ENCODE measurements around the gene ARF4. TPM values are rescaled to one million over a fixed set of nuclear protein-coding genes. Genes with fewer than 3 reads are reported as not detected.

Gene ARF4
- total RNA-seq, 2 experiments from 2014 or later, result 66.6 to 68.8 TPM

DNA sequence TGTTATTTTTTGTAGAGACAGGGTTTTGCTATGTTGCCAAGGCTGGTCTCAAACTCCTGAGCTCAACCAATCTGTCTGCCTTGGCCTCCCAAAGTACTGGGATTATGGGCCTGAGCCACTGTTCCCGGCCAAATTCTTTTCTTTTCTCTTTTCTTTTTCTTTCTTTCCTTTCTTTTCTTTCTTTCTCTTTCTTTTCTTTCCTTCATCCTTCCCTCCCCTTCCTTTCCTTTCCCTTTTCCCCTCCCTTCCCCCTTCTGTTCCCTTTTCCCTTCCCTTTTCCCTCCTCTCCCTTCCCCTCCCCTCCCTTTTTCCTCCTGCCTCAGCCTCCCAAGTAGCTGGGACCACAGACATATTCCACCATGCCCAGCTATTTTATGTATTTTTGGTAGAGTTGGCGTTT, 3.1 kb upstream of the ARF4 start:
- Mint-ChIP-seq H3K27me3 (no peaks in the 10 kb centered on the region), H3K27ac (peak overlapping the region; percentile 18), H3K9me3 (no peaks in the 10 kb centered on the region), H3K4me3 (no peak overlapping the region), H3K36me3 (peaks cover 22% of the 10 kb centered on the region), H3K4me1 (ENCODE audit: low read depth) (peaks cover 14% of the 10 kb centered on the region)
- CTCF ChIA-PET, result no interaction called here
- POLR2A ChIA-PET, result interaction anchor here (1.2 kb wide), 1 partner anchor 93 kb away, joined by 3 read pairs; the partner anchor contains the start of gene DENND6A
- intact Hi-C loops (cut with micrococcal nuclease), result no loop called here
- DNase-seq, result no peak

DNA sequence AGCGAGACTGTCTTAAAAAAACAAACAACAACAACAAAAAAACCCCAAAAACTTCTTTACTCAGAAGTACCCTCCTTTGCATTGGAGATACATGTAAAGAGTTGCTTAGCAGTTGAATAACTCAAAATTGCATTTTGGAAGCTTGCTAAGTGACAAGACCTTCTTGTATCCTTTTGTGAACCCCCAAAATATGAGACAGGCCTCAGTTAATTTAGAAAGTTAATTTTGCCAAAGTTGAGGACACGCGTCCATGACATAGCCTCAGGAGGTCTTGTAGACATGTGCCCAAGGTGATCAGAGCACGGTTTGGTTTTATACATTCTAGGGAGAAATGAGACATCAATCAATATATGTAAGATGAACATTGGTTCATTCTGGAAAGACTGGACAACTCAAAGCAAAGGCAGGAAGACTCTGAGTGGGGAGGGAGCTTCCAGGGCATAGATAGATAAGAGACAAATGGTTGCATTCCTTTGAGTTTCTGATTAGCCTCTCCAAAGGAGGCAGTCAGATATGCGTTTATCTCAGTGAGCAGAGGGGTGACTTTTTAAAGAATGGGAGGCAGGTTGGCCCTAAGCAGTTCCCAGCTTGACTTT, 1.7 kb upstream of the ARF4 start:
- H3K27ac Mint-ChIP-seq, result peak overlapping the region; percentile 99
- CTCF ChIA-PET, result interaction anchor here (1.3 kb wide), 1 partner anchor 201 kb away, joined by 5 read pairs; no protein-coding TSS in a partner anchor
- intact Hi-C loops (cut with micrococcal nuclease), result loop anchor here (5.0 kb wide), 1 partner anchor 202 kb away; no protein-coding TSS in a partner anchor
- H3K4me3 Mint-ChIP-seq, result peak overlapping the region; percentile 97
- peaks cover 16% of the 10 kb centered on the region for H3K36me3 Mint-ChIP-seq
- POLR2A ChIA-PET, result interaction anchor here (0.6 to 3.1 kb wide), 4 partner anchors 33 to 202 kb away, joined by 3 to 44 read pairs (median 4); partner anchors contain the start of gene PDE12
- H3K9me3 Mint-ChIP-seq, result no peaks in the 10 kb centered on the region
- peaks cover 26% of the 10 kb centered on the region for H3K4me1 Mint-ChIP-seq (ENCODE audit: low read depth)
- no peaks in the 10 kb centered on the region for H3K27me3 Mint-ChIP-seq
- no peak for DNase-seq

- Mint-ChIP-seq H3K36me3 (peaks cover 14% of the 10 kb centered on the region), H3K9me3 (no peaks in the 10 kb centered on the region), H3K27me3 (no peaks in the 10 kb centered on the region), H3K4me1 (ENCODE audit: low read depth) (peaks cover 44% of the 10 kb centered on the region), H3K4me3 (peak overlapping the region; percentile 97), H3K27ac (peak overlapping the region; percentile 99)
- peak; percentile 78 for DNase-seq
- CTCF ChIA-PET, result interaction anchor here (0.6 to 1.6 kb wide), 8 partner anchors 14 to 426 kb away, joined by 3 to 7 read pairs (median 3); partner anchors contain the start of gene SLMAP
- intact Hi-C loops (cut with micrococcal nuclease), result loop anchor here (1.0 to 5.0 kb wide), 5 partner anchors 40 to 367 kb away; partner anchors contain the start of genes PDE12 and SLMAP
- POLR2A ChIA-PET, result interaction anchor here (0.8 to 3.1 kb wide), 6 partner anchors 10 to 199 kb away, joined by 3 to 44 read pairs (median 4); partner anchors contain the start of genes PDE12 and SLMAP
Observed at GRCh38 chr3:57596495-57597126, 533 bp downstream of the ARF4 start.

DNA sequence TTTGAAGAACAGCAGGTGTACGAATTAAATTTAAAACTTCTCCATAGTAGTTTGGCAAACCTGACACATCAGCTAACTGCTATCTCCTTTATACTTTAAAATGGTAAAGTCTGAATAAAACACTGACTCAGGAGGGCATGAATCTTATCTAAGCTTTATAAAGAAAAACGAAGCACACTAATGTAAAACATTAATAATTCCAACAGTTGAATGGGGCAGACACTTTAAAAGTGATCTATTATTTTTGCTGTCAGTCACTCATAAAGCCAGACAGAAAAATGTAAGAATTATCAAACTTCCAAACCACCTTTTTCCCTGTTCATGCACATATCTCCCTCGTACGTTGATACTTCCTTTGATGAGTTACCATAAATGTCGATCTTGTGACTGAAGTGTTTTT, 2.6 kb downstream of the ARF4 start:
- Mint-ChIP-seq H3K36me3 (peaks cover 15% of the 10 kb centered on the region), H3K4me3 (peak overlapping the region; percentile 23), H3K4me1 (ENCODE audit: low read depth) (peaks cover 48% of the 10 kb centered on the region), H3K27ac (peak overlapping the region; percentile 3), H3K9me3 (no peaks in the 10 kb centered on the region), H3K27me3 (no peaks in the 10 kb centered on the region)
- intact Hi-C loops (cut with micrococcal nuclease), result no loop called here
- POLR2A ChIA-PET, result interaction anchor here (0.6 kb wide), 1 partner anchor 211 kb away, joined by 4 read pairs; no protein-coding TSS in a partner anchor
- no peak for DNase-seq
- CTCF ChIA-PET, result no interaction called here

- intact Hi-C loops (cut with micrococcal nuclease), result no loop called here
- CTCF ChIA-PET, result no interaction called here
Observed at GRCh38 chr3:57594144-57594543, 3.0 kb downstream of the ARF4 start.

DNA sequence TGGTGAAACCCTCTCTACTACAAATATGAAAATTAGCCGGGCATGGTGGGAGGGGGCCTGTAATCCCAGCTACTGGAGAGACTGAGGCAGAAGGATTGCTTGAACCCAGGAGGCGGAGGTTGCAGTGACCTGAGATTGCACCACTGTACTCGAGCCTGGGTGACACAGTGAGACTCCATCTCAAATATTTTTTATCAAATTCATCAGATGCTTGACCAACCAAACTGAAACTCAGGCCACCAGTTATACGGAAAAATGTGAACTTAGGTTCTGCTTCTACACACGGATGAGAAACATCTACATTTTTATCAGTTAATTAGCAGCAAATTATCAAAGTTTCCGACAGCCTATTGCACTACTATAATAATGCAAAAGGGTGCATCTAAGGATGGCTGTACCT, 4.8 kb downstream of the ARF4 start:
- Mint-ChIP-seq H3K27me3 (no peaks in the 10 kb centered on the region), H3K4me1 (ENCODE audit: low read depth) (peaks cover 45% of the 10 kb centered on the region), H3K4me3 (no peak overlapping the region), H3K36me3 (peaks cover 9% of the 10 kb centered on the region), H3K27ac (no peak overlapping the region), H3K9me3 (no peaks in the 10 kb centered on the region)
- no peak for DNase-seq
- POLR2A ChIA-PET, result no interaction called here
- intact Hi-C loops (cut with micrococcal nuclease), result no loop called here
- CTCF ChIA-PET, result no interaction called here

More at GRCh38 chr3:57594144-57594543, 3.0 kb downstream of the ARF4 start:
- H3K36me3 Mint-ChIP-seq, result peaks cover 15% of the 10 kb centered on the region
- H3K4me3 Mint-ChIP-seq, result no peak overlapping the region
- no peaks in the 10 kb centered on the region for H3K9me3 Mint-ChIP-seq
- H3K4me1 Mint-ChIP-seq (ENCODE audit: low read depth), result peaks cover 45% of the 10 kb centered on the region
- no peak for DNase-seq
- POLR2A ChIA-PET, result interaction anchor here (0.6 kb wide), 1 partner anchor 211 kb away, joined by 4 read pairs; no protein-coding TSS in a partner anchor
- no peak overlapping the region for H3K27ac Mint-ChIP-seq
- H3K27me3 Mint-ChIP-seq, result no peaks in the 10 kb centered on the region

DNA sequence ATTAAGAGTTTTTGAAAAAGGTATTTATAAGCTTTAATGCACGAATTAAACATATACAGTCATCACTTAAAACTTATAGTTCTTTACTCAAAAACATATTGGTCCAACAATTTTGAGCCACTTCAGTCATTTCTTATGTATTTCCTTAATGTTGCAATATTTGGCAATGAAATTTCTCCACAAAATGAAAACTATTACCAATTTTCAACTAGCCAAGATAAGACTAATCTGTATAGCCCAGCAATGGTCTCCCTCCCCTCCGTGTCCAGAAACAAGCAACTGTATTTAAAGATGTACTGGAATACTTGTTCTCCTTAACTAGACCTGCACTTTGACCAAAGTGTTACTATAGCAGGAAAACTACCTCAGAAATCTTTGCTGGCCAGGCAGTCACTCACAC, 9.2 kb downstream of the ARF4 start:
- ChIA-PET POLR2A (no interaction called here), CTCF (no interaction called here)
- no peak for DNase-seq
- H3K36me3 Mint-ChIP-seq, result peaks cover 17% of the 10 kb centered on the region
- H3K4me3 Mint-ChIP-seq, result no peak overlapping the region
- no peaks in the 10 kb centered on the region for H3K9me3 Mint-ChIP-seq
- H3K27ac Mint-ChIP-seq, result no peak overlapping the region
- intact Hi-C loops (cut with micrococcal nuclease), result no loop called here
- no peaks in the 10 kb centered on the region for H3K27me3 Mint-ChIP-seq
- H3K4me1 Mint-ChIP-seq (ENCODE audit: low read depth), result peaks cover 40% of the 10 kb centered on the region

- H3K27ac Mint-ChIP-seq, result peak overlapping the region; percentile 52
- DNase-seq, result peak; percentile 41
- peaks cover 20% of the 10 kb centered on the region for H3K36me3 Mint-ChIP-seq
- peaks cover 36% of the 10 kb centered on the region for H3K4me1 Mint-ChIP-seq (ENCODE audit: low read depth)
- intact Hi-C loops (cut with micrococcal nuclease), result no loop called here
- ChIA-PET POLR2A (interaction anchor here (0.6 to 1.4 kb wide), 2 partner anchors 9 to 85 kb away, joined by 3 to 6 read pairs; partner anchors contain the start of gene ARF4), CTCF (interaction anchor here (0.6 to 1.0 kb wide), 2 partner anchors 20 to 189 kb away, joined by 4 to 5 read pairs; no protein-coding TSS in a partner anchor)
- H3K9me3 Mint-ChIP-seq, result no peaks in the 10 kb centered on the region
- H3K4me3 Mint-ChIP-seq, result no peak overlapping the region
- no peaks in the 10 kb centered on the region for H3K27me3 Mint-ChIP-seq
Observed at GRCh38 chr3:57586778-57587177, 10.4 kb downstream of the ARF4 start.

- Mint-ChIP-seq H3K27me3 (no peaks in the 10 kb centered on the region), H3K4me3 (no peak overlapping the region), H3K36me3 (peaks cover 22% of the 10 kb centered on the region), H3K27ac (no peak overlapping the region), H3K9me3 (no peaks in the 10 kb centered on the region), H3K4me1 (ENCODE audit: low read depth) (peaks cover 31% of the 10 kb centered on the region)
- CTCF ChIA-PET, result no interaction called here
- no peak for DNase-seq
- POLR2A ChIA-PET, result no interaction called here
- intact Hi-C loops (cut with micrococcal nuclease), result no loop called here
Observed at GRCh38 chr3:57583544-57583943, 13.6 kb downstream of the ARF4 start.

- no peak overlapping the region for H3K27ac Mint-ChIP-seq
Observed at GRCh38 chr3:57582474-57583168, 14.5 kb downstream of the ARF4 start.

GRCh38 chr3:57577801-57578200, 19.3 kb downstream of the ARF4 start:
- DNase-seq, result no peak
- H3K27ac Mint-ChIP-seq, result peak overlapping the region; percentile 38
- intact Hi-C loops (cut with micrococcal nuclease), result no loop called here
- H3K9me3 Mint-ChIP-seq, result no peaks in the 10 kb centered on the region
- H3K4me3 Mint-ChIP-seq, result no peak overlapping the region
- peaks cover 38% of the 10 kb centered on the region for H3K36me3 Mint-ChIP-seq
- H3K4me1 Mint-ChIP-seq (ENCODE audit: low read depth), result peaks cover 18% of the 10 kb centered on the region
- CTCF ChIA-PET, result interaction anchor here (1.3 kb wide), 1 partner anchor 19 kb away, joined by 3 read pairs; the partner anchor contains the start of gene ARF4
- H3K27me3 Mint-ChIP-seq, result no peaks in the 10 kb centered on the region
- POLR2A ChIA-PET, result no interaction called here

More at GRCh38 chr3:57582474-57583168, 14.5 kb downstream of the ARF4 start:
- ChIA-PET CTCF (interaction anchor here (1.2 kb wide), 1 partner anchor 15 kb away, joined by 4 read pairs; the partner anchor contains the start of gene ARF4), POLR2A (no interaction called here)
- DNase-seq, result no peak
- Mint-ChIP-seq H3K4me1 (ENCODE audit: low read depth) (peaks cover 29% of the 10 kb centered on the region), H3K9me3 (no peaks in the 10 kb centered on the region), H3K27me3 (no peaks in the 10 kb centered on the region), H3K4me3 (no peak overlapping the region), H3K36me3 (peaks cover 28% of the 10 kb centered on the region)
- intact Hi-C loops (cut with micrococcal nuclease), result no loop called here

Measured in activated CD4-positive, alpha-beta memory T cell treated with anti-CD3 and anti-CD28 coated beads for 36 hours (primary cell).